CD4-positive, alpha-beta T cell treated with Interleukin-12 subunit alpha and Interleukin-12 subunit beta, for 1 hour (primary cell): Measurements from ENCODE around the gene FAM25G.
"Not testable (repeated sequence)": the region's sequence is repeated elsewhere in the genome, so short reads cannot be mapped to it uniquely, and the experiment has no call there.

Experiments
- DNase-seq: peaks from one replicate; pipeline ENCODE4 v3.0.0-alpha.2; 2020

Gene FAM25G

GRCh38 chr10:47491600-47491999 lies at the start of gene FAM25G:
Gene FAM25G (minus strand): TSS chr10:47491700. CDS start chr10:47491674, 26 bp downstream.
- DNase-seq = not testable (repeated sequence)

- DNase-seq = not testable (repeated sequence)
These were observed 44.9 kb upstream of the FAM25G start for GRCh38 chr10:47536430-47536829.

GRCh38 chr10:47523475-47523874 lies 32.0 kb upstream of the FAM25G start, which contains the start of gene AGAP9:
Gene AGAP9 (minus strand): TSS chr10:47523638. CDS start chr10:47523526, 112 bp downstream.
- not testable (repeated sequence) for DNase-seq

- DNase-seq = not testable (repeated sequence)
These were observed 10.8 kb upstream of the FAM25G start for GRCh38 chr10:47502313-47502712.

- not testable (repeated sequence) for DNase-seq
These were observed 2.7 kb upstream of the FAM25G start for GRCh38 chr10:47494226-47494625.

- not testable (repeated sequence) for DNase-seq
These were observed 1.9 kb downstream of the FAM25G start for GRCh38 chr10:47489630-47490029.

GRCh38 chr10:47485943-47486342 lies 5.6 kb downstream of the FAM25G start:
- DNase-seq = not testable (repeated sequence)

GRCh38 chr10:47484786-47485185 lies 6.7 kb downstream of the FAM25G start:
- DNase-seq = not testable (repeated sequence)

- not testable (repeated sequence) for DNase-seq
These were observed 7.6 kb downstream of the FAM25G start, which contains the start of gene ANXA8 for GRCh38 chr10:47483923-47484322. Gene ANXA8 (minus strand): TSS chr10:47484115. CDS start chr10:47483933, 182 bp downstream.

- not testable (repeated sequence) for DNase-seq
These were observed 9.1 kb downstream of the FAM25G start for GRCh38 chr10:47482367-47482766.

GRCh38 chr10:47481768-47482181 lies 9.7 kb downstream of the FAM25G start:
- not testable (repeated sequence) for DNase-seq

- not testable (repeated sequence) for DNase-seq
These were observed 10.2 kb downstream of the FAM25G start for GRCh38 chr10:47481182-47481766.

- DNase-seq = not testable (repeated sequence)
These were observed 11.4 kb downstream of the FAM25G start for GRCh38 chr10:47480133-47480532.

- DNase-seq = not testable (repeated sequence)
These were observed 13.4 kb downstream of the FAM25G start for GRCh38 chr10:47478114-47478513.

GRCh38 chr10:47477078-47477477 lies 14.4 kb downstream of the FAM25G start:
- not testable (repeated sequence) for DNase-seq

GRCh38 chr10:47475101-47475500 lies 16.4 kb downstream of the FAM25G start:
- DNase-seq = not testable (repeated sequence)

- DNase-seq = not testable (repeated sequence)
These were observed 18.0 kb downstream of the FAM25G start for GRCh38 chr10:47473516-47473915.

- not testable (repeated sequence) for DNase-seq
These were observed 18.9 kb downstream of the FAM25G start for GRCh38 chr10:47472647-47473046.

- not testable (repeated sequence) for DNase-seq
These were observed 19.4 kb downstream of the FAM25G start for GRCh38 chr10:47472072-47472471.

GRCh38 chr10:47468731-47469528 lies 22.6 kb downstream of the FAM25G start:
- not testable (repeated sequence) for DNase-seq

- DNase-seq = not testable (repeated sequence)
These were observed 23.5 kb downstream of the FAM25G start for GRCh38 chr10:47467957-47468356.

GRCh38 chr10:47467458-47467857 lies 24.0 kb downstream of the FAM25G start:
- not testable (repeated sequence) for DNase-seq

GRCh38 chr10:47465216-47465917 lies 26.1 kb downstream of the FAM25G start:
- not testable (repeated sequence) for DNase-seq
